Astrocyte (in vitro differentiated cells and primary cell): ENCODE results near the gene IGSF21. TPM values are rescaled to one million over a fixed set of nuclear protein-coding genes. Genes with fewer than 3 reads are reported as not detected.

ENCODE experiments used
- DNase-seq: peaks from one replicate; pipeline ENCODE4 v3.0.0-alpha.2; 2010; ENCODE audit warnings: low read depth
- FAIRE-seq: peaks from 2 replicates; lab custom pipeline; 2011; peaks lifted over from hg19 to GRCh38; lab: Jason Lieb, UNC
- H2AFZ ChIP-seq: 2 replicates; pipeline ENCODE4 v1.6.0; 2012; ENCODE audit warnings: low read depth, low read length, inconsistent platforms
- H3K27ac ChIP-seq: 2 replicates; pipeline ENCODE4 v1.5.1; 2011; ENCODE audit warnings: low read depth, low read length, inconsistent platforms
- H3K27me3 ChIP-seq: 2 replicates; pipeline ENCODE4 v1.6.0; 2011; ENCODE audit warnings: low read length, inconsistent platforms; ENCODE audit not compliant: insufficient read depth
- H3K36me3 ChIP-seq: 2 replicates; pipeline ENCODE4 v1.5.1; 2011; ENCODE audit warnings: low read length, inconsistent platforms; ENCODE audit not compliant: insufficient read depth
- H3K4me1 ChIP-seq: 2 replicates; pipeline ENCODE4 v1.5.1; 2011; ENCODE audit warnings: low read length, inconsistent platforms; ENCODE audit not compliant: insufficient read depth
- H3K4me2 ChIP-seq: 2 replicates; pipeline ENCODE4 v1.6.0; 2012; ENCODE audit warnings: low read length, inconsistent platforms
- H3K4me3 ChIP-seq: 2 replicates; pipeline ENCODE4 v1.5.1; 2011; ENCODE audit warnings: low read depth, mild to moderate bottlenecking, low read length, inconsistent platforms; ENCODE audit not compliant: insufficient read depth
- H3K79me2 ChIP-seq: 2 replicates; pipeline ENCODE4 v1.6.0; 2012; ENCODE audit warnings: mild to moderate bottlenecking, low read length, inconsistent platforms; ENCODE audit not compliant: insufficient read depth
- H3K9ac ChIP-seq: 2 replicates; pipeline ENCODE4 v1.6.0; 2012; ENCODE audit warnings: mild to moderate bottlenecking, low read length, inconsistent platforms
- H3K9me3 ChIP-seq: 2 replicates; pipeline ENCODE4 v1.5.1; 2012; ENCODE audit warnings: low read depth, mild to moderate bottlenecking, low read length, inconsistent platforms; ENCODE audit not compliant: insufficient read depth
- H4K20me1 ChIP-seq: 2 replicates; pipeline ENCODE4 v1.6.0; 2012; ENCODE audit warnings: low read length, inconsistent platforms; ENCODE audit not compliant: insufficient read depth
- H3K27ac Mint-ChIP-seq: one replicate; pipeline ENCODE4 v1.8.0; 2021; ENCODE audit warnings: mild to moderate bottlenecking, mixed read lengths; ENCODE audit not compliant: unreplicated experiment
- H3K27me3 Mint-ChIP-seq: one replicate; pipeline ENCODE4 v1.8.0; 2021; ENCODE audit warnings: low read depth, mixed read lengths; ENCODE audit not compliant: unreplicated experiment
- H3K36me3 Mint-ChIP-seq: one replicate; pipeline ENCODE4 v1.8.0; 2021; ENCODE audit warnings: low read depth, mixed read lengths; ENCODE audit not compliant: unreplicated experiment
- H3K4me1 Mint-ChIP-seq: one replicate; pipeline ENCODE4 v1.8.0; 2021; ENCODE audit warnings: low read depth, mixed read lengths; ENCODE audit not compliant: unreplicated experiment
- H3K4me3 Mint-ChIP-seq: one replicate; pipeline ENCODE4 v1.8.0; 2021; ENCODE audit warnings: mild to moderate bottlenecking, moderate library complexity, mixed read lengths; ENCODE audit not compliant: unreplicated experiment
- H3K9me3 Mint-ChIP-seq: one replicate; pipeline ENCODE4 v1.8.0; 2021; ENCODE audit warnings: mild to moderate bottlenecking, mixed read lengths; ENCODE audit not compliant: unreplicated experiment
- EZH2 ChIP-seq: IDR thresholded peaks from 2 replicates; pipeline ENCODE4 v1.6.1; 2012; ENCODE audit warnings: mild to moderate bottlenecking, low read length, inconsistent platforms; ENCODE audit not compliant: insufficient read depth
- total RNA-seq: library from RNA; stranded (reverse); gene quantifications from 2 replicates; pipeline ENCODE4 v1.2.1, GENCODE V29; 2021
- TF ChIP-seq, protein P1 (sequence below): IDR thresholded peaks from 2 replicates; pipeline ENCODE4 v1.5.1; 2011; ENCODE audit warnings: low read depth, mild to moderate bottlenecking, inconsistent platforms, low read length, moderate library complexity; ENCODE audit not compliant: insufficient read depth

The IGSF21 gene
- total RNA-seq, 1 donor from 2014 or later, result not detected

DNA sequence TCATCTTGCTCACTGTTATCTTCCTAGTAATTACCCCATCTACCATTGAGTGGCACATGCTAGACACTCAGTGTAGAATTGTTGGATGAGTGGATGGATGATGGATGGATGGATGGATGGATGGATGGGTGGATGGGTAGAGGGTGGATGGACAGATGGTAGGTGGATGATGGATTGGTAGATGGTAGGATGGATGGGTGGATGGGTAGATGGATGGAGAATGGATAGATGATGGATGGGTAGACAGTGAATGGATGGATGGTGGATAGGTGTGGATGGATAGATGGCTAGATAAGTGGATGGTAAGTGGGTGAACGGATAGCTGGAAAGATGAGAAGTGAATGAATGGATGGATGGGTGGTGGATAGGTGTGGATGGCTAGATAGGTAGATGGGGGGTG, 207.9 kb downstream of the IGSF21 start:
- H3K4me2 ChIP-seq, result no peak overlapping the region
- H3K27ac Mint-ChIP-seq, result no peak overlapping the region
- no peaks in the 10 kb centered on the region for H3K27me3 ChIP-seq
- H3K36me3 Mint-ChIP-seq, result no peaks in the 10 kb centered on the region
- no peak overlapping the region for H3K27ac ChIP-seq
- DNase-seq, result no peak
- H3K9ac ChIP-seq, result no peak overlapping the region
- TF ChIP-seq, protein P1, sequence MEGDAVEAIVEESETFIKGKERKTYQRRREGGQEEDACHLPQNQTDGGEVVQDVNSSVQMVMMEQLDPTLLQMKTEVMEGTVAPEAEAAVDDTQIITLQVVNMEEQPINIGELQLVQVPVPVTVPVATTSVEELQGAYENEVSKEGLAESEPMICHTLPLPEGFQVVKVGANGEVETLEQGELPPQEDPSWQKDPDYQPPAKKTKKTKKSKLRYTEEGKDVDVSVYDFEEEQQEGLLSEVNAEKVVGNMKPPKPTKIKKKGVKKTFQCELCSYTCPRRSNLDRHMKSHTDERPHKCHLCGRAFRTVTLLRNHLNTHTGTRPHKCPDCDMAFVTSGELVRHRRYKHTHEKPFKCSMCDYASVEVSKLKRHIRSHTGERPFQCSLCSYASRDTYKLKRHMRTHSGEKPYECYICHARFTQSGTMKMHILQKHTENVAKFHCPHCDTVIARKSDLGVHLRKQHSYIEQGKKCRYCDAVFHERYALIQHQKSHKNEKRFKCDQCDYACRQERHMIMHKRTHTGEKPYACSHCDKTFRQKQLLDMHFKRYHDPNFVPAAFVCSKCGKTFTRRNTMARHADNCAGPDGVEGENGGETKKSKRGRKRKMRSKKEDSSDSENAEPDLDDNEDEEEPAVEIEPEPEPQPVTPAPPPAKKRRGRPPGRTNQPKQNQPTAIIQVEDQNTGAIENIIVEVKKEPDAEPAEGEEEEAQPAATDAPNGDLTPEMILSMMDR, result no peak
- TF ChIP-seq EZH2, result no peak
- no peak overlapping the region for H3K4me3 Mint-ChIP-seq
- H3K36me3 ChIP-seq, result no peaks in the 10 kb centered on the region
- H3K79me2 ChIP-seq, result no peaks in the 10 kb centered on the region
- FAIRE-seq, result no peak
- no peak overlapping the region for H3K4me3 ChIP-seq
- H3K9me3 Mint-ChIP-seq, result peaks cover 5% of the 10 kb centered on the region
- no peak overlapping the region for H2AFZ ChIP-seq
- H3K27me3 Mint-ChIP-seq, result peaks cover 38% of the 10 kb centered on the region
- no peaks in the 10 kb centered on the region for H3K4me1 ChIP-seq
- H4K20me1 ChIP-seq, result no peaks in the 10 kb centered on the region
- H3K9me3 ChIP-seq, result peaks cover 4% of the 10 kb centered on the region
- no peaks in the 10 kb centered on the region for H3K4me1 Mint-ChIP-seq

DNA sequence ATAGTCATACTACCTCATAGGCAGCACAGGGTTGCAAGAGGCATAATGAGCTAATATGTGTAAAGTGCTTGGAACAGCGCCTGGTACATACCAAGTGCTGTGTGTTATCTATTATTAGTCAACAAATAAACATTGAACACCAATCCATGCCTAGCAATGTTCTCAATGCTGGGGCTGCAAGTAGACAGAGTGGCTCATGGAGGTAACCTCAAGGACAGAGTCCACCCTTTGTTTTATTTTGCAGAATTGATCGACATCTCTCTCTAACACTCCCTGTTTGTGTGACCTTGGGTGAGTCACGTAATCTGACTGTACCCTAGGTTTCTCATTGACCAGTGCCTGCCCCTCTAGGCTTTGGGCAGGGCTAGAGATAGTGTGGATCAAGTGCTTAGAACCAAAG, 209.2 kb downstream of the IGSF21 start:
- no peaks in the 10 kb centered on the region for H3K36me3 Mint-ChIP-seq
- Histone ChIP-seq H3K4me2 (no peak overlapping the region), H3K4me1 (no peaks in the 10 kb centered on the region), H2AFZ (no peak overlapping the region), H3K79me2 (no peaks in the 10 kb centered on the region), H3K9ac (no peak overlapping the region), H3K27me3 (no peaks in the 10 kb centered on the region), H3K36me3 (no peaks in the 10 kb centered on the region), H3K9me3 (peaks cover 8% of the 10 kb centered on the region), H4K20me1 (no peaks in the 10 kb centered on the region), H3K4me3 (no peak overlapping the region), H3K27ac (no peak overlapping the region)
- H3K27me3 Mint-ChIP-seq, result peaks cover 34% of the 10 kb centered on the region
- FAIRE-seq, result no peak
- no peak overlapping the region for H3K4me3 Mint-ChIP-seq
- TF ChIP-seq EZH2, result no peak
- TF ChIP-seq, protein P1, result no peak
- H3K27ac Mint-ChIP-seq, result no peak overlapping the region
- H3K4me1 Mint-ChIP-seq, result no peaks in the 10 kb centered on the region
- peaks cover 5% of the 10 kb centered on the region for H3K9me3 Mint-ChIP-seq
- no peak for DNase-seq

DNA sequence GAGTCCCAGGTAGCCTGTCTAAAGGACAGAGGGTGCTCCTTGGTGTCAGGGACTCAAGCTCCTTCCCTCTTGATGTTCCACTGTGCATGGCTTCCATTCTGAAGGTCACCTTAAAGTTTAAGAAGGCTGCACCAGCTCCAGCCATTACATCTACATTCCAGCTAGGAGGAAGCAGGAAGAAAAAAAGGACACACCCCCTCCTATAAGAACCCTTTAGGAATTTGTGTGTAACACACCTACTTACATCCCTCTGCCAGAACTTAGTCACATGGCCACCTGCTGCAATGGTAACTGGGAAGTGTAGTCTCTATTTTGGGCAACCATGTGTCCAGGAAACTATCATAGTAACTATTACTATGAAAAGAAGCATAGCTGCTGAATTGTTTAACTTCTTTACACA, 211.5 kb downstream of the IGSF21 start:
- H3K27ac ChIP-seq, result no peak overlapping the region
- Mint-ChIP-seq H3K4me1 (no peaks in the 10 kb centered on the region), H3K9me3 (peaks cover 3% of the 10 kb centered on the region), H3K27me3 (peaks cover 31% of the 10 kb centered on the region), H3K4me3 (no peak overlapping the region), H3K36me3 (no peaks in the 10 kb centered on the region), H3K27ac (no peak overlapping the region)
- H3K9me3 ChIP-seq, result peaks cover 8% of the 10 kb centered on the region
- no peak for FAIRE-seq
- DNase-seq, result no peak
- H3K9ac ChIP-seq, result no peak overlapping the region
- H2AFZ ChIP-seq, result no peak overlapping the region
- no peaks in the 10 kb centered on the region for H3K36me3 ChIP-seq
- no peak overlapping the region for H3K4me3 ChIP-seq
- H3K79me2 ChIP-seq, result no peaks in the 10 kb centered on the region
- TF ChIP-seq, protein P1, result no peak
- TF ChIP-seq EZH2, result no peak
- no peak overlapping the region for H3K4me2 ChIP-seq
- no peaks in the 10 kb centered on the region for H3K27me3 ChIP-seq
- H3K4me1 ChIP-seq, result no peaks in the 10 kb centered on the region
- no peaks in the 10 kb centered on the region for H4K20me1 ChIP-seq
